ENCODE results near the gene CHRNB2. TPM values are rescaled to one million over a fixed set of nuclear protein-coding genes. Genes with fewer than 3 reads are reported as not detected.
A peak's percentile ranks its signal among the peaks of the same experiment; 100 is the strongest.

Gene CHRNB2
- polyA plus RNA-seq, 12 donors: 0.10 to 2.1 (median 0.19) TPM; not detected in 2

GRCh38 chr1:154609398-154610380 lies 42.1 kb downstream of the CHRNB2 start:
- no peak for DNase-seq

GRCh38 chr1:154611150-154611862 lies 43.7 kb downstream of the CHRNB2 start:
- DNase-seq: no peak

GRCh38 chr1:154614247-154614646 lies 46.7 kb downstream of the CHRNB2 start:
- DNase-seq: no peak

- no peak for DNase-seq
These were observed 47.3 kb downstream of the CHRNB2 start for GRCh38 chr1:154614901-154615300.

GRCh38 chr1:154615411-154615810 lies 47.8 kb downstream of the CHRNB2 start:
- DNase-seq: no peak

GRCh38 chr1:154616659-154617345 lies 49.2 kb downstream of the CHRNB2 start:
- DNase-seq: no peak

GRCh38 chr1:154619181-154619948 lies 51.8 kb downstream of the CHRNB2 start:
- no peak for DNase-seq

- no peak for DNase-seq
These were observed 53.2 kb downstream of the CHRNB2 start for GRCh38 chr1:154620751-154621150.

GRCh38 chr1:154621875-154622274 lies 54.3 kb downstream of the CHRNB2 start:
- DNase-seq: no peak

- no peak for DNase-seq
These were observed 55.0 kb downstream of the CHRNB2 start for GRCh38 chr1:154622503-154623039.

GRCh38 chr1:154623358-154623757 lies 55.8 kb downstream of the CHRNB2 start:
- no peak for DNase-seq

- no peak for DNase-seq
These were observed 57.4 kb downstream of the CHRNB2 start for GRCh38 chr1:154624746-154625643.

- no peak for DNase-seq
These were observed 59.1 kb downstream of the CHRNB2 start for GRCh38 chr1:154626456-154627256.

GRCh38 chr1:154627257-154628120 lies 59.9 kb downstream of the CHRNB2 start:
- DNase-seq: peak; percentile 92

GRCh38 chr1:154628121-154628405 lies 60.5 kb downstream of the CHRNB2 start:
- DNase-seq: no peak

GRCh38 chr1:154629061-154629674 lies 61.6 kb downstream of the CHRNB2 start:
- no peak for DNase-seq

All from muscle of arm (tissue), 12 donors.